NT2/D1 (cell line): ENCODE data around the gene GLG1.

Experiments
- DNase-seq: peaks from one replicate; pipeline ENCODE4 v3.0.0-alpha.2; 2011; ENCODE audit warnings: low read depth, low spot score
- H3K27me3 ChIP-seq: 2 replicates; pipeline ENCODE4 v1.6.0; 2011; ENCODE audit warnings: mild to moderate bottlenecking; ENCODE audit not compliant: insufficient read length, insufficient read depth
- H3K36me3 ChIP-seq: 2 replicates; pipeline ENCODE4 v1.6.1; 2011; ENCODE audit warnings: mild to moderate bottlenecking, low read length, mixed read lengths; ENCODE audit not compliant: insufficient read depth, insufficient read length
- H3K4me1 ChIP-seq: 2 replicates; pipeline ENCODE4 v1.5.1; 2011; ENCODE audit not compliant: insufficient read depth, insufficient read length
- H3K4me3 ChIP-seq: 2 replicates; pipeline ENCODE4 v1.5.1; 2011; ENCODE audit warnings: low read depth; ENCODE audit not compliant: insufficient read length
- H3K9ac ChIP-seq: 2 replicates; pipeline ENCODE4 v1.6.0; 2011; ENCODE audit warnings: low read depth; ENCODE audit not compliant: insufficient read length
- H3K9me3 ChIP-seq: 2 replicates; pipeline ENCODE4 v1.5.1; 2011; ENCODE audit warnings: mild to moderate bottlenecking, low read length; ENCODE audit not compliant: insufficient read depth
- SUZ12 ChIP-seq: IDR thresholded peaks from 2 replicates; pipeline ENCODE4 v1.6.1; 2011; ENCODE audit not compliant: insufficient read length, insufficient read depth; ENCODE audit errors: extremely low read depth
- YY1 ChIP-seq: IDR thresholded peaks from 2 replicates; pipeline ENCODE4 v1.6.1; 2011; ENCODE audit not compliant: insufficient read length, insufficient read depth
- ZNF274 ChIP-seq: IDR thresholded peaks from 2 replicates; pipeline ENCODE4 v1.6.1; 2011; ENCODE audit warnings: mild to moderate bottlenecking, low read depth, low read length

The GLG1 gene

DNA sequence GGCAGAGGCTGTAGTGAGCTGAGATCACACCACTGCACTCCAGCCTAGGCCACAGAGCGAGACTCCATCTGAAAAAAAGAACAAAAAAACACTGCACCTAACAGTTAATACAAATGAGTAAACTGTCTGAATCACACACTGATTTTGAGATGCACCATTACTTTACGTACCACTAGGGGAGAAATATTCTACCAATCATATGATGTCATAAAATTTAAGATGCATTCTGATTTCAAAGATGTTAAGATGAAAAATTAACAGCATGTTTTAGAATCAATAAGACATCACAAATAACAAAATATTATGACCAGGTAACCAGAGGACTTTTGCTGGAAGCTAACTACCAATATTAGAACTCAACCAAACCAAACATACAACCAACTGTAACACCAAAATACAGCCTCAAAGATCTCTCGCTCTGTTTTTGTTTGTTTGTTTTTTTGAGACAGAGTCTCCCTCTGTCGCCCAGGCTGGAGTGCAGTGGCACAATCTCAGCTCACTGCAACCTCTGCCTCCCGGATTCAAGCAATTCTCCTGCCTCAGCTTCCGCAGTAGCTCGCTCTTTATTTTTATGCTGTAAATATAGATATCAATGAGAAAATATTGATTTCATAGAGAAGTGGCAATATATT lies 31.6 kb downstream of the GLG1 start:
- no peak overlapping the region for H3K4me3 ChIP-seq
- H3K9me3 ChIP-seq = no peaks in the 10 kb centered on the region
- no peak for DNase-seq
- H3K36me3 ChIP-seq = no peaks in the 10 kb centered on the region
- no peak for TF ChIP-seq YY1
- no peak for TF ChIP-seq SUZ12
- no peak for TF ChIP-seq ZNF274
- H3K9ac ChIP-seq = no peak overlapping the region
- peaks cover 4% of the 10 kb centered on the region for H3K4me1 ChIP-seq
- H3K27me3 ChIP-seq = no peaks in the 10 kb centered on the region

DNA sequence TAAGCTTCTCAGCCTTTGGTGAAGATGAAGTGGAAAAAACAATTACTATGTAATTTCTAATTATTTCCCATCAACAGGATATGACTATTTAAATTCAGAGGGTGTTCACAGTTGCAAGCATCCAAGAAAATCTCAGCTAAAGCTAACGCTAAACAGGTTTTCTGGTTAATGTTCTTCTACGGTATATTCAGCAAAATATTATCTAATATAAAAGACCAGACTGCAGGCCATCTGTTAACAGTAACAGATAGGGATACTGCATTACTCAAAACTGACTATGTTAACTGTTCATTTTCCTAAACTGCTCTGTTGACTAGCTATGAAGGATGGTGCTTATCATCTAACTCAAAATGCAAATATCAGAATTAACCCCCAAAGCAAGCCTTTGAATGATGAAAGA lies 32.8 kb downstream of the GLG1 start:
- no peak for DNase-seq
- H3K4me3 ChIP-seq = no peak overlapping the region
- TF ChIP-seq SUZ12 (no peak), YY1 (no peak), ZNF274 (no peak)

GRCh38 chr16:74573622-74574021 lies 33.3 kb downstream of the GLG1 start:
- Histone ChIP-seq H3K27me3 (no peaks in the 10 kb centered on the region), H3K36me3 (no peaks in the 10 kb centered on the region), H3K4me3 (no peak overlapping the region), H3K9me3 (no peaks in the 10 kb centered on the region), H3K4me1 (peaks cover 4% of the 10 kb centered on the region), H3K9ac (no peak overlapping the region)
- no peak for TF ChIP-seq ZNF274
- TF ChIP-seq YY1 = no peak
- TF ChIP-seq SUZ12 = no peak
- no peak for DNase-seq

More for the DNA sequence above, 32.8 kb downstream of the GLG1 start:
- Histone ChIP-seq H3K27me3 (no peaks in the 10 kb centered on the region), H3K9ac (no peak overlapping the region), H3K4me1 (peaks cover 4% of the 10 kb centered on the region), H3K9me3 (no peaks in the 10 kb centered on the region), H3K36me3 (no peaks in the 10 kb centered on the region)

DNA sequence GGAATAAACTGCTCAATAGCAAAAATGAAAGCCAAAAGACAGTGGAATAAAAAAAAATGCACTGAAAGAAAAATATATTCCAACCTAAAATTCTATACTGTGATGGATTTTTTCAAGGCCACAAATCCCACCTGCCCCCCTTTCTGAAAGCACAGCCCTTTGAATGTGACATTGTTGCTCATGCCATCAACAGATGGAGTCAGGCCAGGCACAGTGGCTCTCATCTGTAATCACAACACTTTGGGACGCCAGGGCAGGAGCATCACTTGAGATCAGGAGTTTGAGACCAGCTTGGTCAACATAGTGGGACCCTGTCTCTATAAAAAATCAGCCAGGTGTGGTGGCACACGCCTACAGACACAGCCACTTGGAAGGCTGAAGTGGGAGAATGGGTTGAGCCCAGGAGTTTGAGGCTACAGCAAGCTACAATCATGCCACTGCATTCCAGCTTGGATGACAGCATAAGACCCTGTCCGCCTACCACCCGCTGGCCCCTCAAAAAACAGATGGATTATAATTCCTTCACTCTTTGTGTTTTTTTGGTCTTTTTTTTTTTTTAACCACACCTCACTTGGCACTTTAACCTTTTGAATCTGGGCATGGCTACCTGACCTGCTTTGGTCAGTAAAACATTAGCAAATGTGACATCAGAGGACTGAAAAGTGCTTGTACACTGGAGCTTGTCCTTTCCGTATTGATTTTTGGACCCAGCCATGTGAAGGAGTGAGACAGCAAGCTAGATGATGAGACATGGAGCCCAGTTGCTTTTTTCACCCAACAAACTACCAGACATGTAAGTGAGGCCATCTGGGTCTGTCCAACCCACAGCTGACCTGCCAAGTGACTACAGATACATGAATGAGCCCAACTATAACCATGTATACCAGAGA lies 36.3 kb downstream of the GLG1 start:
- no peak for TF ChIP-seq YY1
- TF ChIP-seq ZNF274 = no peak
- no peak for TF ChIP-seq SUZ12
- Histone ChIP-seq H3K4me3 (no peak overlapping the region), H3K9ac (no peak overlapping the region), H3K4me1 (peaks cover 4% of the 10 kb centered on the region), H3K9me3 (no peaks in the 10 kb centered on the region), H3K36me3 (no peaks in the 10 kb centered on the region), H3K27me3 (no peaks in the 10 kb centered on the region)
- no peak for DNase-seq

- Histone ChIP-seq H3K9me3 (no peaks in the 10 kb centered on the region), H3K27me3 (no peaks in the 10 kb centered on the region), H3K9ac (no peak overlapping the region), H3K4me3 (no peak overlapping the region), H3K4me1 (peaks cover 4% of the 10 kb centered on the region), H3K36me3 (no peaks in the 10 kb centered on the region)
- TF ChIP-seq YY1 (no peak), SUZ12 (no peak), ZNF274 (no peak)
- DNase-seq = no peak
Observed at GRCh38 chr16:74568961-74569631, 37.8 kb downstream of the GLG1 start.

GRCh38 chr16:74567901-74568300 lies 39.0 kb downstream of the GLG1 start:
- Histone ChIP-seq H3K4me1 (peaks cover 4% of the 10 kb centered on the region), H3K36me3 (peaks cover 4% of the 10 kb centered on the region), H3K27me3 (no peaks in the 10 kb centered on the region), H3K9me3 (no peaks in the 10 kb centered on the region), H3K9ac (no peak overlapping the region), H3K4me3 (no peak overlapping the region)
- no peak for TF ChIP-seq ZNF274
- TF ChIP-seq SUZ12 = no peak
- no peak for TF ChIP-seq YY1
- DNase-seq = no peak

DNA sequence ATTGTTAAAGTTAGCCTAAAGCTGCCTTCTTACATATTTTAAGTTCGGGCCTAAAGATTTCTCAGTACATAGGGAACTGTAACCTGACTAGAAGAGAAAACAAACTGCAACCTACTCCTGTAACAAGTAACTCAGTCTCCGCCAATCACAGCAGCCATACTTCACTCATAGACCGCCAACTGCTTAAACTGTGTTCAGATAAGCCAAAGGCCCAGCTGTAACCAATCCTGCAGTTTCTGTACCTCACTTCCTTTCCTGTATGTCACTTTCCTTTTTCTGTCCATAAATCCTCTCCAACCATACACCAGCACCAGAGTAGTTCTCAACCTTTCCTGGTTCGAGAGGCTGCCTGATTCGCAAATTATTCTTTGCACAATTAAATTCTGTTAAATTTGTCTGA lies 41.5 kb downstream of the GLG1 start:
- Histone ChIP-seq H3K27me3 (no peaks in the 10 kb centered on the region), H3K9me3 (no peaks in the 10 kb centered on the region), H3K4me3 (no peak overlapping the region), H3K9ac (no peak overlapping the region), H3K36me3 (peaks cover 4% of the 10 kb centered on the region), H3K4me1 (peaks cover 3% of the 10 kb centered on the region)
- no peak for TF ChIP-seq ZNF274
- no peak for TF ChIP-seq SUZ12
- TF ChIP-seq YY1 = no peak
- no peak for DNase-seq
